SIG-M5 treated with dmso at 0.1 percent for 504 hours (cell line): ENCODE data around the gene HELZ.
"Not testable (repeated sequence)": the region's sequence is repeated elsewhere in the genome, so short reads cannot be mapped to it uniquely, and the experiment has no call there.

Experiments
- DNase-seq: peaks from one replicate; lab custom pipeline; 2025; ENCODE audit not compliant: unreplicated experiment; lab: John Stamatoyannopoulos, UW

HELZ gene

GRCh38 chr17:67123699-67124098 lies 121.3 kb downstream of the HELZ start:
- no peak for DNase-seq

- no peak for DNase-seq
These were observed 123.6 kb downstream of the HELZ start for GRCh38 chr17:67121316-67121891.

- no peak for DNase-seq
These were observed 125.9 kb downstream of the HELZ start for GRCh38 chr17:67119102-67119501.

GRCh38 chr17:67116045-67116575 lies 128.9 kb downstream of the HELZ start:
- no peak for DNase-seq

DNA sequence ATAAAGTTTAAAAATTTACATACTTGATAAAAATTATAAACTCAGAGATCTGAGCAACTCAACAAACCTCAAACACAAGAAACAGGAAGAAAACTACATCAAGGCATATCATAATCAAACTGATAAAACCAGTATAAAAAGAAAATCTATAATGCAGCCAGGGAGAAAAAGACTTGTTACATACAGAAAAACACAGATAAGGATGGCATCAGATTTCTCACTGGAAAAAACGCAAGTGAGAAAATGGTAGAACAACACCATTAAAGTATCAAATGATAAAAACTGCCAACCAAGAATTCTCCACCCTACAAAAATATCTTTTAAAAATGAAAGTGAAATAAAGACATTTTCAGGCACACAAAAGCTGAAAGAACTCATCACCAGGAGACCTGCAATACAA lies 129.6 kb downstream of the HELZ start:
- no peak for DNase-seq

- DNase-seq = no peak
These were observed 131.5 kb downstream of the HELZ start for GRCh38 chr17:67113486-67113885.

DNA sequence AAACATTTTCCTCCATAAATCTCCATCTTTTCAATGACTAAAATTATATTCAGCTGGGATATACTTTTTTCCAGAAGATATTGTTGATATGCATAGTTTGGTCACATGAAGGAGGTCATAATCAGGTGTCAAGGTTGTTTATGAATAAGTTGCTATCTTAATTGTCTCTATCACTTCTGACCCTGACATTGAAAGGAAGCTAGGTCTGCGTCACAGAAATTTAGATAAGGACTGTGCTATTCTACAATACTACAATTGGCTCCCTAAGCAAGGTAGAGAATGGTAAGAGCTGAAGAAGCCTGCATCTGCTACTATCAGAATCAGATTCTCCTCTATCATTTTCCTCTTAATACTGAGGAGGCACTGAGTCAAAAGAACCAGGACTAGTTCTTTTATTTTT lies 133.2 kb downstream of the HELZ start:
- no peak for DNase-seq

DNA sequence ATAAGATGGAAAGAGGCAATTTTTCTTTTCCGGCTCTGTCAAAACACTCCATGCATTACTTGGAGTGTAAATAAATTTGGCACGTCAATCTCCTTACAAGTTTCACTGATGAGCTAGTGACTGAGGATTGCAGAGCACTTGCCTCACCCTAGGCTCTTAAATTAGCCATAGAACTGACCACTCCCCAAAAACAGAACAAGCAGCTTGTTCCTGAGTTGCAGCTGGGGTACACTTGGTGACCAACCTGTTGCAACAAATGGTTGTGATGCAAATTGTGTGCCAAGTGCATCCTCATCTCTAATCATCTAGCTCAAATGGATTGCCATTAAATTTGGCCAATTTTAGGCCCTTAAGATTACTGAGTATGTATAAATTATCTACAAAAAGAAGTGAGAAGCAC lies 133.7 kb downstream of the HELZ start:
- peak; percentile 3 for DNase-seq

DNA sequence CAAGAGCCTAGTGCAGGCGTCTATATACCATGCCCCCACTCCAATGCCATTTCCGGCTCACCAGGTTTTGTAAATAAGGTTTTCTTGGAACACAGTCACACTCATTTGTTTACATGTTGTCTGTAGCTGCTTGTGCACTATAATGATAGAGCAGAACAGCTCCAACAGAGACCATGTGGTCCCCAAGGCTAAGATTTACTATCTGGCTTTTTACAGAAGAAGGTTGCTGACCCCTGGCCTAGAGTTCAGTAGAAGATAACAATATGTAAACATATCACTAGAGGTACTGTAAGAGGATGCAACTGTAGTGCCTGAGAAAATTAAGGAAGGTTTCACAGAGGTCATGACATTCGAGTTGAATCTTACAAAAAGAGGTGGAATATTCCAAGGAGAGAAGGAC lies 134.4 kb downstream of the HELZ start:
- no peak for DNase-seq

GRCh38 chr17:67109111-67109510 lies 135.9 kb downstream of the HELZ start:
- DNase-seq = no peak

DNA sequence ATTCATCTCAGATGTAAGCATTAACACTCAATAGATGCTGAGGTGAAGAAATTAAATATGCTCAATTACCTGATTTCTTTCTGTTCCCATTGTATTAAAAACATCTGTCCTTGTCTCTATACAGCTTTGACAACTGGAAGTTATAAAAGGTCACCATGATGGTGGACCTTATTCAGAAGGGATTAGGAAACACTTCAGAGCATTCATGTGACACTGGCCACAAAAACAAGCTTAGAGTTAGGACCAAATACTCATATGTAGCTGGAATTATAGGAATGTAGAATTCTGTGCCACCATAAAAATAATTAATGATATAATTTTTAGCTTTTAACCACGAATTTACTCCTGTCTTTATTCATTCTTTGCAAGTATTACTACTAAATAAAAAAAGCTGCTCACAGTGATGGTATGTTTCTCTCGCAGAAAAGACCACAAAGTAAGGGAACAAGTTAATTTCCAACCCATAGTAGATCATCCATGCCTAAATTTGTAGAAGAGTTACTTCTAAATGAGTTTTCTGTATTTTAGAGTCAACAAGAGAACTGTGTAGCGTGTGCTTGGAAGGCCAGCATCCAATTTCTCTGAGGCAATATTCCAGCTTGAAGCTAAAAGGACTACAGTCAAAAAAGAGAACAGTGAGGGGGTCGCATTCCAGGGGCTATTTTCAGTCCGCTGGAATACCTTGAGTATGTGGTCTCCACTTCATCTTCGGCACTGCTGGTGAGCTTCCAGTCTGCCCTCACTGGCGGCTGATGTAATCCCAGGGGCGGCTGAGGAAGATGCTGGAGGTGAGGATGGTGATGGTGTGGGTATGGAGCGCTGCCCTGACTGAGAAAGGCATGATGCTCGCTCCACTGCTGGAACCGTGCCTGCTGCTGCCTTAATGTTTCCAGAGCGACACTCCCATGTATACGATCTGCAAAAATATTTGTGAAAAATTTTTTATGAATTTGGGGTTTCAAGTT lies 136.9 kb downstream of the HELZ start:
- no peak for DNase-seq

DNA sequence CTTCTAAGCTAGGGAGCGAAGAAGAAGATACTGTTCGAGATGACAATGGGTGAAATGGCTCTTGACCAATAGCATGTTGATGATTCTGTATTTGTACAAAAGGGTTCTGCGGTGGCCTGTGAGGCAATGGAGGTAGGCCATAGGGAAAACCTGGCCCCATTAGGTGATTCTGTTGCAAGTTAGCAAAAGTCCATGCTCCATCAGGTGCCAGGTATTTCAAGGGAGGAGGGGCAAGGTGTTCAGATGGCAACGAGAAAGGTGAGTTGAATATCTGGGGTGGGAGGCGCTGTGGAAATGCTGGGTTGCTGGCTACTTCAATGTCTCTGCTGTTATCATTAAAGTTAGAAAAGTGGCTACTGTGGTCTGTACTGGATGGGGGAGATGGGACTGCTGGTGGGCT lies 137.8 kb downstream of the HELZ start:
- DNase-seq = no peak

GRCh38 chr17:67105213-67105612 lies 139.8 kb downstream of the HELZ start:
- DNase-seq = peak; percentile 83

- DNase-seq = not testable (repeated sequence)
These were observed 140.4 kb downstream of the HELZ start for GRCh38 chr17:67104641-67105040.

DNA sequence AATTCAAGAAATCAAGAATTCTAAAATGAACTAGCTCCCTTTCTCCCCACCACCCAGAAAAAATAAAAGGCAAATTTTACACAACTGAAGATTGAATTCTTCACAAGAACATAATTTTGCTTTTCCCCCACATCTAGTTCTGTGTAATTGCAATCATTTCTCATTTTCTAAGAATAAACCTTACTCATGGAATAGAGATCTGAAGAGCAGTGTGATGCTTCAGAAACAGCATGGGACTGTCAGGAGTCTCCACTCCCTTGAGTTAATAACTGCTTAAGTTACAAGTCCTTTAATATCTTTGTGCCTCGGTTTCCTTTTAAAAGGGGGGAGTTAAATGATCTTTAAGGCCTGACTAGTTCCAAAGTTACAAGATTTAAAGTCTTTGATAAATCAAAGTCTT lies 147.0 kb downstream of the HELZ start:
- no peak for DNase-seq

GRCh38 chr17:67096609-67097008 lies 148.4 kb downstream of the HELZ start:
- DNase-seq = no peak

- no peak for DNase-seq
These were observed 149.2 kb downstream of the HELZ start for GRCh38 chr17:67095803-67096202.

GRCh38 chr17:67095291-67095690 lies 149.7 kb downstream of the HELZ start:
- DNase-seq = not testable (repeated sequence)

GRCh38 chr17:67093348-67093747 lies 151.6 kb downstream of the HELZ start:
- no peak for DNase-seq

DNA sequence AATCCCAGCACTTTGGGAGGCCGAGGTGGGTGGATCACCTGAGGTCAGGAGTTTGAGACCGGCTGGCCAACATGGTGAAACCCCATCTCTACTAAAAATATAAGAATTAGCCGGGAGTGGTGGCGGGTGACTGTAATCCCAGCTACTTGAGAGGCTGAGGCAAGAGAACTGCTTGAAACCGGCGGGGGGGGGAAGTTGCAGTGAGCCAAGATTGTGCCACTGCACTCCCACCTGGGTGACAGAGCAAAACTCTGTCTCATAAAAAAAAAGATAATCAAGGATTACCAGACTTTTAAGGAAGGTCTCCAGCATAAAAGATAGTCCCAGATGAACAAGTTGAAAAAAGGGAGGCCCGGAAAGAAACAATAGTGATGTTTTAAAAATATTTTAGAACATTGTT lies 152.3 kb downstream of the HELZ start:
- not testable (repeated sequence) for DNase-seq

DNA sequence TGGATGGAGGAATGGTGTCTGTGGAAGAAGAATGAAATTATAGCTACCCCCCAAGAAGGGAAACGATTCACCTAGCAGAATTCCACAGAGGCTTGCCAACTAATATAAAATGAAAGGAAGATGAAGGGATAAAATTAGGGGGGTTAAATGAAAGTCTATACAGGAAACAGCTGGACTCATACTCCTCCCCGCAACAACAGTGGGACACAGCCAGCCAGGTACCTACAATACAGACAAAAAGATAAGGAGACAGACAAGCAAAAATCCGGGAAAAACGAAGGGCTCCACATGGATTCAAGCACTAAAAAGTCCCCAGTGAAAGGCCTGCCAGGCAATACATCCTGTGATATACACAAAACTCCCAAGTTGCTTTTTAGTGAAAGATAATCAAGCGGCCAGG lies 152.7 kb downstream of the HELZ start:
- DNase-seq = no peak

GRCh38 chr17:67090341-67090740 lies 154.7 kb downstream of the HELZ start:
- DNase-seq = no peak
